ENCODE results near the gene PNPLA7.
"Not testable (repeated sequence)": the region's sequence is repeated elsewhere in the genome, so short reads cannot be mapped to it uniquely, and the experiment has no call there.

Gene PNPLA7

DNA sequence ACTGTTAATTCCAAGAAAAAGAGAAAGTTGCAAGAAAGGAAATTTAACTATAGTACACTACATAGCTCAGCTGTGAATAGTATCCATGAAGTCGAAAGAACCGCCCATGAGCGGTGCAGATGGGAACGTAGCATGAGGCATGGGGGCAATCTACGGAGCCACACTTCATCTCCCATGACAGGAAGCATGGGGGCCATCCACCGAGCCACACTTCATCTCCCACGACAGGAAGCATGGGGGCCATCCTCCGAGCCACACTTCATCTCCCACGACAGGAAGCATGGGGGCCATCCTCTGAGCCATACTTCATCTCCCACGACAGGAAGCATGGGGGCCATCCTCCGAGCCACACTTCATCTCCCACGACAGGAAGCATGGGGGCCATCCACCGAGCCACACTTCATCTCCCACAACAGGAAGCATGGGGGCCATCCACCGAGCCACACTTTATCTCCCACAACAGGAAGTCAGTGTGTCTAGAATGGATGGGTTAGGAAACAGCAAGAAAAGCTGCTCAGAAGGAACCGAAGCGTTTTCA lies 13.5 kb downstream of the PNPLA7 start:
- DNase-seq: peak in 1 of 2 experiments; percentile 33

DNA sequence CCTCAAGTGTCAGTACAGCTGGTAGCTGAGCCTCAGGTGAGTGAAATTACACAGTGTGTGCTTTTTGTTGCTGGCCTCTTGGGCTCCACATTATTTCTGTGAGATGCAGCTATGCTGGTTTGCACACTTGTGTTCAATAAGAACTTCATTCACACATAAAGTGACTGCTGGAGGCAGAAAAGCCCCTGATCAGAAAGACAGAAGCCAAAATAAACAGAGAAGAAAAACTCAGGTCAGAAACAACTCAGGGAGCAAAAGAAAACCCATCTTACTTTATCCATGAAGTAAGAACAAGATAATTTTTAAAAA lies 15.1 kb downstream of the PNPLA7 start:
- no peak for DNase-seq

DNA sequence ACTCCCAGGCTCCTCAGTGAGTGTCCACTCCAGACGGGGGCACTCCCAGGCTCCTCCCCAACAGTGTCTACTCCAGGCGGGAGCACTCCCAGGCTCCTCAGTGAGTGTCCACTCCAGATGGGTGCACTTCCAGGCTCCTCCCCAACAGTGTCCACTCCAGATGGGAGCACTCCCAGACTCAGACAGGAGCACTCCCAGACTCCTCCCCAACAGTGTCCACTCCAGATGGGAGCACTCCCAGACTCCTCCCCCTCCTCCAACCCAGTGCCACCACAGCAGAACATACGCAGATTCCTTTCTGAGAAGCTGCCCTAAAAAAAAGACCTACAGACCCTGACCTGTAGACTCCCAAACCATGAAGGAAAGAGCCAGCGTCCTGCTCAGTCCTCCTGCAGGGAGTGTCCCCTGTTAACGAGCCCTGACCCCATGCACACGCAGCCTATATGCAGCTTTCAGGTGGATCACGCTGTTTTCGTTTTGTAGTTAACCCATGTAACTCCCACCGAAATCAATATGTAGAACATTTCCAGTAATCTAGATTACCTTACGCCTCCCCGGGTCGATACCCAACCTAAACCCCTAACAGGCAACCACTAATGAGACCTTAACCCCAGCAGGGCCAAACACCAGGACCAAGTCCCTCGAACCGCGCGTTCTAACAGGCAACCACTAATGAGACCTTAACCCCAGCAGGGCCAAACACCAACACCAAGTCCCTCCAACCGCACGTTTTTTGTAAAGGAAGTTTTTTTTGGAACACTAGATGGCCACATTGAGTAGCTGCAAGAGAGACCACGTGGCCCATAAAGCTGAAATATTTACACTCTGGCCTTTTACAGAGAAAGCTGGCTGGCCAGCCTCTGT lies 15.7 kb downstream of the PNPLA7 start:
- no peak for DNase-seq

DNA sequence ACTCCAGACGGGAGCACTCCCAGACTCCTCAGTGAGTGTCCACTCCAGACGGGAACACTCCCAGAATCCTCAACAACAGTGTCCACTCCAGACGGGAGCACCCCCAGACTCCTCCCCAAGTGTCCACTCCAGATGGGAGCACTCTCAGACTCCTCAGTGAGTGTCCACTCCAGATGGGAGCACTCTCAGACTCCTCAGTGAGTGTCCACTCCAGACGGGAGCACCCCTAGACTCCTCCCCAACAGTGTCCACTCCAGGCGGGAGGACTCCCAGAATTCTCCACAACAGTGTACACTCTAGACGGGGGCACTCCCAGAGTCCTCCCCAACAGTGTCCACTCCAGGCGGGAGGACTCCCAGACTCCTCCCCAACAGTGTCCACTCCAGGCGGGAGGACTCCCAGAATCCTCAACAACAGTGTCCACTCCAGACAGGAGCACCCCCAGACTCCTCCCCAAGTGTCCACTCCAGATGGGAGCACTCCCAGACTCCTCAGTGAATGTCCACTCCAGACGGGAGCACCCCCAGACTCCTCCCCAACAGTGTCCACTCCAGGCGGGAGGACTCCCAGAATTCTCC lies 17.2 kb downstream of the PNPLA7 start:
- DNase-seq: not testable (repeated sequence)

DNA sequence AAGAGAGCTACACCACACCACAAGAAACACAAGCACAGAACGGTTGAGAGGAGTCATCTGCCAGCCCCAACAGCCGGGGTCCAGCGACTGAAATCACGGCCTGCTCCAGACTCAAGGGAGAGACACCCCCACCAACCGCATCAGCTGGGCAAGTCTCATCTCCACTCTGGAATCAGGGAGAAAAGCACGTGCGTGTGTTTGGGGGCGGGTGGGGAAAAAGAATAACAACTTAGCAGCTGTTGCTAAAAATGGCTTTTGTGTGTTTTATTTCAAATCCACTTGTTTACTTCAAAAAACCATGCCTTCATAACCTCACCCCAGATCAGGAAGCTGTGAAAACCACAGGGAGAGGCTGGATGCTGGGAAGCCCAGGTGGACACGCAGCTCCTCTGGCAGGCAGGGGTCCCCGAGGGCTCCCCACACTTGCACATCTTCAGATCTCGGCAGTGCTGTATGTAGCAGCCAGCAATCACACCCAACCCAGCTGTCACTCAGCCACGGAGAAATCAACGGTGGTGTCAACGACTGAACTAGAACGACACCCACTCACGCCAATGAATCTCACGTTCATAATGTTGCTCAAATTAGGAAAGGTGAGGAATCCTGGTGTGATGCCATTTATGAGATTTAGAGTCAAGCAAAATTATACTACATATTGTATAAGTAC lies 19.0 kb downstream of the PNPLA7 start:
- DNase-seq: no peak

DNA sequence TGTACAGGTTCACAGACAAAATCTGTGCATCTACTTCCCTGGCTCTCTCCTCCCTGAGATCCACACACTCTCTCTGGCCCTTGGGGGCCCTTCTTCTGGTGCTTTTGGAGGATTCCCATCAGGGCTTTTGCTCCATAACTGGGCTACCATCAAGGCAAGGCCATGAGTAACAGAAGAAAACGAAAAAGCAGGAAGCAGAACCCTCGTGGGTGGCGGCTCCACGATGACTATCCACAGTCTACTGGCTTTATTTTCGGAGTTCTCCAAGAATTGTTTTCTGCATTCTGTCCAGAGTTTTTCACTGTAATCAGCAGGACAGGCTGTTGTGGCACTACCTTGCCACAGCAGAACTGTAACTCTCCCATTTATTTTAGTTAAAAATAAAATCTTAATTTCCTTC lies 19.9 kb downstream of the PNPLA7 start:
- DNase-seq: no peak

DNA sequence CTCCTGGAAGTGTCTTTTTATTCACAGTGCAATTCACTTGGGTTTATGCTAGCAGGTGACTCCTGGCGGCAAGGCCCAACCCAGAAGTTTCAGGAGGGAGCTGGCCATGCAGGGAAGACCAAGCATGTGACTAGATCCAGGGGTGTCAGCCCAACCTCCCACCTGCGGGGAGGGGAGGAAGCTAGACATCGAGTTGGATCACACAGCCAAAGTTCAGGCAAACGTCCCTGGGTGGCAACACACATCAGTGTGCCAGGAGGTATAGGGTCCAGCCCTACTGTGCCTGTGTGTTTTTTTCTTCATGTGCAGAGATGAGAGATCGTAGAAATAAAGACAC lies 25.3 kb downstream of the PNPLA7 start:
- no peak for DNase-seq

DNA sequence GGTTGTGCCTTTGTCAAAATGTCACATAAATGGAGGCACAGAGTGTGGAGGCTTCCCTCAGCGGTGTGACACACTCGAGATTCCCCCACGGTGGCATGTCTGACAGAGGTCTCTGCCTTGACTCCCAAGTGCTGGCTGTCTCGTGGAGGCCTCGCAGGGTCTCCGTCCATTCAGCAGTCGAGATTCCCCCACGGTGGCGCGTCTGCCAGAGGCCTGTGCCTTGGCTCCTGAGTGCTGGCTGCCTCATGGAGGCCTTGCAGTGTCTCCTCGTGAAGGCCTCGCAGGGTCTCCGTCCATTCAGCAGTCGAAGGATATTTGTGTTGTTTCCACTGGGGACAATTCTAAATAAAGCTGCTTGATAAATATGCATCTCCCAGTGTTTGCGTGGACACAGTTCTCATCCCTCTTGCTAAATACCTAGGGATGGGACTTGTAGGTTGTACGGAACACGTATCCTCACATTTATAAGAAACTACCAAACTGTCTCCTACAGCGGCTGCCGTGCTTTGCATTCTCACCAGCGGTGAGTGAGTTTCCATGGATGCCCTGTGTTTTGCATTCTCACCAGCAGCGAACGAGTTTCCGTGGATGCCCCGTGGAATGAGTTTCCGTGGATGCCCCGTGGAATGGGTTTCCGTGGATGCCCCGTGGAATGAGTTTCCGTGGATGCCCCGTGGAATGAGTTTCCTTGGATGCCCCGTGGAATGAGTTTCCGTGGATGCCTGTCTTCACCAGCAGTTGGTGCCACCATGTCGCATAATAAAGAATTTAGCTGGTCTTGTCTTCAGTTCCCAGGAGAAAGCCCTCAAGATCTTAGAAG lies 25.8 kb downstream of the PNPLA7 start:
- DNase-seq: no peak

DNA sequence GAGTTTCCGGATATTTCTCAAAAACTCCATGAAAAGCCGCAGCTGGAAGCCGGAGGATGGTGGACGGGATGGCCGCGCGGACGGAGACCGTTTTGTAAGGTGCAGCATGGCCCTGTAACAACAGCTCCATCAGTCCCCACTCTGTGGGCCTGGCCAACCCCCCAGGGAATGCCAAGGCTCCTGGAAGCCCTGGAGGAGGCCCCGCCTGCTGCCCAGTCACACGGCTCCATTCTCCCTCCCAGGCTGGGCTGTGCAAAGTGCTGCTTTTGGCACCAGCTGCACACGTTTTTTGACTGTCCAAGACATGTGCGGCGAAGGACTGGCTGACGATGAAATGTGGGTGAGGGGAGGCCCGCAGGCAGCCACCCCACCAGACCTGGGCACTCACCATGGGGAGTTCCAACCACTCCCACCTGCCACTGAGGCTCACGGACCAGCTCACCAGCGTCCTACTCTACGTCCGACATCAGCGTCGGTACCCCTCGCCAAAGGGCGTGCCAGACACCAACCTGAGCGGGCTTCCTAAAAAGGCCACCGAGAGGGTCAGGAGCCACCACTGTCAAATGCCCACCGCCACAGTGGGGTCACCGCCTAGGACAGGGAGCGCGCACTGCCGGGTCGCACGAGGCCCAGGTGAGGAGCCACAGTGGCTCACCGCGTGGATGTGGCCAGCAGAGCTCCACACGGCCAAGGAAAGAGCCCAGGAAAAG lies 27.3 kb downstream of the PNPLA7 start:
- DNase-seq: no peak

DNA sequence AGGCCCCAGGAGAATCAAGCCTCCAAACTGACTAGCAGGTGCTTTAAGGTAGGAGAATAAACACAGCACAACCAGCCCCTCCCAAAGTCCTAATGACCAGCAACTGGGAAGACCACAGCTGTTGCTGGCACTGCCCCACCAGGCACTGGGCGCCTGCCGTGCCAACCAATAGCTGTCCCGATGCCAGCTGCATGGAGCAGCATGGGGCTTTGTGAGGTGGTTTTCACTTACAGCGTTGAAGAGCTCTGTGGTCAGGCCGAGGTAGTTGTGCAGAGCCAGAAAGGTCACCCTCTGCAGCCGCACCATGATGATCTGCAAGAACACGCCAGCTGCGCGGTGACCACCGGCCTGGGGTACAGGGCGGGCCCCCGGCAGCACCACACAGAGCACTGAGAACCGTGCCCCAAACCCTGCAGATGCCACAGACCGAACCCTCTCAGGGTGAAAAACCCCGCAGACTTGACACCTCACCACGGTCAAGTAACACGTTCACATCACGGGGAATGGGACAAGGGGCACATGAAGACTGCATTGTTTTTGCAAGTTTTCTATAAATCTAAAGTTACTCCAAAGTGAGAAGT lies 28.7 kb downstream of the PNPLA7 start:
- DNase-seq: no peak

DNA sequence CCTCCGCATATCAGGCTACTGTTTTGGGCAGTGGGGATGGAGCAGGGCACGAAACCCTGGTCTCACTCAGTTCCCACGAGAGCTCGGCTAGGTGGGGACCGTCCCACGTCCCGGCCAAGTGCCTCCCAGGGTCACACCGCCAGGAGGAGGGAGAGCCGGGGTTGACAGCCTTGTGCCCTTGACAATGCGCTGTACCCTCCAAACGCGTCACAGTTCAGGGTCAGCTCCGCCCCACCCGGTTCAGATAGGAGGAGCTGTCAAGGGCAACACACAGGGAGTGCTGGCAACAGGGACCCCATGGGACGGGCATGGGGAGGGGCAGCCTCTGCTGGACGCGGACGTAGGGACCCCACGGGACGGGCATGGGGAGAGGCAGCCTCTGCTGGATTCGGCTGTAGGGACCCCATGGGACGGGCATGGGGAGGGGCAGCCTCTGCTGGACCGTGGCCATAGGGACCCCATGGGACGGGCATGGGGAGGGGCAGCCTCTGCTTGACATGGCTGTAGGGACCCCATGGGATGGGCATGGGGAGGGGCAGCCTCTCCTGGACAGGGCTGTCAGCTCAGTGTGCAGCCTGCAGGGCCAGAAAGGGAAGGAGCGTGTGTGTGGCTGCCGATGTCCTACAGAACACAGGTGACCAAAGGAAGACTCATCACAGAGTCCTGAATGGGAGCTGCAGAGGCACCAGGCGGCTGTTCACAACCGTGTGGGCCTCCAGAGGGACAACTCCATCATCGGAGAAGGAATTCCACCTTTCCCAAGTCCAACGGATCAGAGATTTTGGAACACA lies 29.4 kb downstream of the PNPLA7 start:
- no peak for DNase-seq

DNA sequence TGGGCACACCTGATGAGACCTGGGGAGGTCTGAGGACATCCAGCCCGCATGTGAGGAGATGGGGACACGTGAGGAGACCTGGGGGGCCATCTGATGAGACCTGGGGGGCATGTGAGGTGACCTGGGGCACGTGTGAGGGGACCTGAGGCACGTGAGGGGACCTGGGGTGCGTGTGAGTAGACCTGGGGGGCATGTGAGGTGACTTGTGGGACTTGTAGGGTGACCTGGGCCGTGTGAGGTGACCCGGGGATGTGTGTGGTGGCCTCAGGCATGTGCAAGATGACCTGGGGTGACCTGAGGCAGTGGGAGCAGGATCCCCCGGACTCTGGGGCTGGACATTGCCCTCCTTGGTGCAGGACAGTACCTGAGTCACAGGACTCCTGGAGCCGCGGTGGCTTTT lies 30.6 kb downstream of the PNPLA7 start:
- no peak for DNase-seq

DNA sequence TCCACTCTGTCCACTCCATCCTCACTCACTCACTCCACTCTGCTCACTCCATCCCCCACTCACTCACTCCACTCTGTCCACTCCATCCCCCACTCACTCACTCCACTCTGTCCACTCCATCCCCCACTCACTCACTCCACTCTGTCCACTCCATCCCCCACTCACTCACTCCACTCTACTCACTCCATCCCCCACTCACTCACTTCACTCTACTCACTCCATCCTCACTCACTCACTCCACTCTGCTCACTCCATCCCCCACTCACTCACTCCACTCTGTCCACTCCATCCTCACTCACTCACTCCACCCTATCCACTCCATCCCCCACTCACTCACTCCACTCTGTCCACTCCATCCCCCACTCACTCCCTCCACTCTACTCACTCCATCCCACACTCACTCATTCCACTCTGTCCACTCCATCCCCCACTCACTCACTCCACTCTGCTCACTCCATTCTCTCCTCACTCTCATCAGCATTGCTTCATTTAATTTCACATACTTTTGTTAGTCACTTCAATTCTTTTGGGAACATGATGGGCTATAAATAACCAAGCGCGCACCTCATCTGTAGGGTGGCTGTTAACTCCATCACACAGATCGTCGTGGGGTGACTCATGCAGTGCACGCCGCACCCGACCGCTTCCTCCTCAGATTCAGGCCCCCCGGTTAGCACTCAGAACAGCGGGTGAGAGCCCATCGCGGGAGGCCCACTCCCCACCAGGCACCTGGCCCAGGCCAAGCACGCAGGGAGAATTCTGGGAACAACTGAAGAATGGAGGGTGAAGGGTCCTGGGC lies 31.3 kb downstream of the PNPLA7 start:
- DNase-seq: not testable (repeated sequence)

DNA sequence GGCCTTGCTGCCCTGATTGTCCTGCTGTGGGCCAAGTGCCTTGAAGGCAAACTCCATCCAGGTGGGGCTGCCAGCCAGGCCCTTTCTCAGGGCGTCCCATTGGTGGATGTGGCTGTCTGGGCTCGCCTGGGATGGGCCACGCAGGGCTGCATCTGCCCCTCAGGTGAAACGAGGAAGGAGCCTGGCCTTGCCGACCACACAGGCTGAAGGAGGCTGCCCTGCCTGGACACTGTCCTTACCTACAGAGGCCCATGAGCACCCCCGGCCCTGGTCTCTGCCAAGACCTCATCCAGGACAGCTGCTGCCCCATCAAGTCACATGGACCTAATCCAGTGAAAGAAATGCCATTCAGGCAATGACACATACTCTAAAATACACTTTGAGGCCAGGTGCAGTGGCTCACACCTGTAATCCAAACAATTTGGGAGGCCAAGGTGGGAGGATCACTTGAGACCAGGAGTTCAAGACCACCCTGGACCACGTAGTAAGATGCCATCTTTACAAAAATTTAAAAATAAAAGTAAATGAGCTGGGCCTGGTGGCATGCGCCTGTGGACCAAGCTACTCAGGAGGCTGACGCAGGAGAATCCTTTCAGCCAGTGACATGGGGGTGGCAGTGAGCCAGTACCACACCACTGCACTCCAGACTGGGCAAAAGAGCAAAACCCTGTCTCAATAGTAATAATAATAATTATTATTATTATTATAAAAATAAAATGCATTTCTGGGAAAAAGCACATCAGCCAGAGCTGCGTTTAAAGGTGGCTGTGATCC lies 33.9 kb downstream of the PNPLA7 start:
- no peak for DNase-seq

DNA sequence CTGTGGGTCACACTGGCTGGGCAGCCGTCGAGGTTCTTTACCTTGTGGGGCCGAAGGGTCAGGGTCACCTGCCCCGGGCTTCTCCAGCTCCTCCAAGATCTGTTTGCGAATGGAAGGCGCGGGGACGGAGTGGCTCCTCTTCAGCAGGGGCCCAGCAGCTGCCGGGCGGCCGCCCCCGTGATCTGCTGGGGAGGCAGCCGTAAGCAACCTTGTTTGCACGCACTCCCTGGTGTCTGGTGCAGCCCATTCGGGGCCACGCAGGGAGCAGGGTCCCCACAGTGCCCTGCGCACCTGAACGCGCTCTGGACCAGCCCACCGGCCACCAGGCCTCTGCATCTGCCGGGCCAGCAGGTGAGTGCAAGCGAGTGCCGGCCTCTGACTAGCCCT lies 34.9 kb downstream of the PNPLA7 start:
- DNase-seq: no peak

DNA sequence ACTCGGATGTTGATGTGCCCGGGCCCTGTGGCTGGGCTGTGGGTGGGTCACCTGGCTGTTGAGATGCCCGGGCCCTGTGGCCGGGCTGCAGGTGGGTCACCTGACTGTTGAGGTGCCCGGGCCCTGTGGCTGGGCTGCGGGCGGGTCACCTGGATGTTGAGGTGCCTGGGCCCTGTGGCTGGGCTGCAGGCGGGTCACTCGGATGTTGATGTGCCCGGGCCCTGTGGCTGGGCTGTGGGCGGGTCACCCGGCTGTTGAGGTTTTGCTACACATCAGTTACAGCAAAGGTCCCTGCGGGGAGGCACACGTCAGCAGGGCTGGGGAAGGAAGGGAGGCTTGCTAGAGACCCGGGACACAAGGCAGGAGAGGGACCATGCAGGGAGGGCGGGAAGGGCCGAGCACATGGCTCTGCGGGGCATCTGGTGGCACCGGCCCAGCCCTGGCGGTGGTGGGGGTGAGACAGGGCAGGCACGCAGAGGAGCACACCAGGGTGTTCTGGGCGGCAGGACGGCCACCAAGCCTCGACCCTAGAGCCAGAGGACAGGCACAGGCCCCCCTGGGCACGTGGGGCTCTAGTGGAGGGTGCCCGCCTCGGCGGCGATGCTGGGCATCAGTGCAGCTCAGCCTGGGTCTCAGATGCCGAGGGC lies 35.4 kb downstream of the PNPLA7 start:
- no peak for DNase-seq

DNA sequence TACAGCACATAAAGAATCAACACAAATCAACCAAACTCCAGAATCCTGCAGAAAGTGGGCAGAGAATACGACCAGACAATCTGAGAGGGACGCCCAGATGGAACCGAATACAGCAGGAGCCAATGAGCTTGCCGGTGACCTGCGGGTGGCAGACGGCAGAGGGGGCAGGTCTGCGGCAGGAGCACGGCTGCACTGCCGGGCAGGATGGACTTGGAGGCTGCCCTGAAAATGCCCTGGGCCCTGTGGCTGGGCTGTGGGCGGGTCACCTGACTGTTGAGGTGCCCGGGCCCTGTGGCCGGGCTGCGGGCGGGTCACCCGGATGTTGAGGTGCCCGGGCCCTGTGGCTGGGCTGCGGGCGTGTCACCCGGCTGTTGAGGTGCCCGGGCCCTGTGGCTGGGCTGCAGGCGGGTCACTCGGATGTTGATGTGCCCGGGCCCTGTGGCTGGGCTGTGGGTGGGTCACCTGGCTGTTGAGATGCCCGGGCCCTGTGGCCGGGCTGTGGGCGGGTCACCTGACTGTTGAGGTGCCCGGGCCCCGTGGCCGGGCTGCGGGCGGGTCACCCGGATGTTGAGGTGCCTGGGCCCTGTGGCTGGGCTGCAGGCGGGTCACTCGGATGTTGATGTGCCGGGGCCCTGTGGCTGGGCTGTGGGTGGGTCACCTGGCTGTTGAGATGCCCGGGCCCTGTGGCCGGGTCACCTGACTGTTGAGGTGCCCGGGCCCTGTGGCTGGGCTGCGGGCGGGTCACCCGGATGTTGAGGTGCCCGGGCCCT lies 36.2 kb downstream of the PNPLA7 start:
- not testable (repeated sequence) for DNase-seq

DNA sequence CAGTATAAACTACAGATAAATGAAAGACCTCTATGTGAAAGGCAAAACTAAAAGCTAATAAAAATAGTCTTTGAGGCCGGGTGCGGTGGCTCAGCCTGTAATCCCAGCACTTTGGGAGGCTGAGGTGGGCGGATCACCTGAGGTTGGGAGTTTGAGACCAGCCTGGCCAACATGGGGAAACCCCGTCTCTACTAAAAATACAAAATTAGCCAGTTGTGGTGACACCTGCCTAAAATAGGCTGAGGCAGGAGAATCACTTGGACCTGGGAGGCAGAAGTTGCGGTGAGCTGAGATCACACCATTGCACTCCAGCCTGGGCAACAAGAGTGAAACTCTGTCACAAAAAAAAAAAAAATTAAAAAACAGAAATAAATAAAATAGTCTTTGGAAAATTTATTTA lies 37.1 kb downstream of the PNPLA7 start:
- not testable (repeated sequence) for DNase-seq
